ENCODE results near the gene GRB2.
A peak's percentile ranks its signal among the peaks of the same experiment; 100 is the strongest.

GRB2 gene

DNA sequence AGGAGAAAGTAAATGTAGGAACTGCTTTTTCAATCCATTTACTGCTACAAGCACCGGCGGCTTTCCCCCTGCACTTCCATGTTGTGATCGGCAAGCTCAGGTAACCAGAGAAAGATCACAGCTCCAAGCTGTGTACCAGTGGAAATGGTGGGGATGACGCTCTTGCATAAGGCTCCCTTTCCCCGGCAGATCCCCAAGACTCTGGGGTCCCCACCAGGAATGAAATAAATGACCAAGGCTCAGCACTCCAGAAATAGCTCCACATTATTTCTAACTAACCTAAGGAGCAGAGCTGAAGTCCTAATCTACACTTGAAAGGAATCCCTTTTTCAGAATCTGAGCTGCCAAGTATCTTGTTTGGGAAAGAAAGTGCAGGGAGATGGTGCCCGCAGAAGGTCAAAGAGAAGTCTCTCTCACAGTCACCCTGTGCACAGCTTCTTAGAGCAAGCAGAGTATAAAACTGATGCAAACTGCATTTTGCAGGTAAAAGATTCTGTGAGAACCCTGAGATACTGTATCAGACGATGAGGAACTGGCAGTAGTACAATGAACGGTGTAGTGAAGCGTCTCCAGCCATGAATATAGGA is 11.1 kb downstream of the GRB2 start:
- Histone ChIP-seq H3K36me3 (peaks cover 17% of the 10 kb centered on the region), H3K27me3 (ENCODE audit: insufficient read depth, low read depth, severe bottlenecking) (no peaks in the 10 kb centered on the region), H3K4me3 (ENCODE audit: low read depth, low read length) (peak overlapping the region; percentile 59), H3K9me3 (ENCODE audit: severe bottlenecking) (no peaks in the 10 kb centered on the region), H3K27ac (peak overlapping the region; percentile 74)
- no peak for DNase-seq
- TF ChIP-seq, protein P1, sequence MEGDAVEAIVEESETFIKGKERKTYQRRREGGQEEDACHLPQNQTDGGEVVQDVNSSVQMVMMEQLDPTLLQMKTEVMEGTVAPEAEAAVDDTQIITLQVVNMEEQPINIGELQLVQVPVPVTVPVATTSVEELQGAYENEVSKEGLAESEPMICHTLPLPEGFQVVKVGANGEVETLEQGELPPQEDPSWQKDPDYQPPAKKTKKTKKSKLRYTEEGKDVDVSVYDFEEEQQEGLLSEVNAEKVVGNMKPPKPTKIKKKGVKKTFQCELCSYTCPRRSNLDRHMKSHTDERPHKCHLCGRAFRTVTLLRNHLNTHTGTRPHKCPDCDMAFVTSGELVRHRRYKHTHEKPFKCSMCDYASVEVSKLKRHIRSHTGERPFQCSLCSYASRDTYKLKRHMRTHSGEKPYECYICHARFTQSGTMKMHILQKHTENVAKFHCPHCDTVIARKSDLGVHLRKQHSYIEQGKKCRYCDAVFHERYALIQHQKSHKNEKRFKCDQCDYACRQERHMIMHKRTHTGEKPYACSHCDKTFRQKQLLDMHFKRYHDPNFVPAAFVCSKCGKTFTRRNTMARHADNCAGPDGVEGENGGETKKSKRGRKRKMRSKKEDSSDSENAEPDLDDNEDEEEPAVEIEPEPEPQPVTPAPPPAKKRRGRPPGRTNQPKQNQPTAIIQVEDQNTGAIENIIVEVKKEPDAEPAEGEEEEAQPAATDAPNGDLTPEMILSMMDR (IDR thresholded peaks at IDR 0.05; ENCODE audit: low read depth, low read length) = no peak

DNA sequence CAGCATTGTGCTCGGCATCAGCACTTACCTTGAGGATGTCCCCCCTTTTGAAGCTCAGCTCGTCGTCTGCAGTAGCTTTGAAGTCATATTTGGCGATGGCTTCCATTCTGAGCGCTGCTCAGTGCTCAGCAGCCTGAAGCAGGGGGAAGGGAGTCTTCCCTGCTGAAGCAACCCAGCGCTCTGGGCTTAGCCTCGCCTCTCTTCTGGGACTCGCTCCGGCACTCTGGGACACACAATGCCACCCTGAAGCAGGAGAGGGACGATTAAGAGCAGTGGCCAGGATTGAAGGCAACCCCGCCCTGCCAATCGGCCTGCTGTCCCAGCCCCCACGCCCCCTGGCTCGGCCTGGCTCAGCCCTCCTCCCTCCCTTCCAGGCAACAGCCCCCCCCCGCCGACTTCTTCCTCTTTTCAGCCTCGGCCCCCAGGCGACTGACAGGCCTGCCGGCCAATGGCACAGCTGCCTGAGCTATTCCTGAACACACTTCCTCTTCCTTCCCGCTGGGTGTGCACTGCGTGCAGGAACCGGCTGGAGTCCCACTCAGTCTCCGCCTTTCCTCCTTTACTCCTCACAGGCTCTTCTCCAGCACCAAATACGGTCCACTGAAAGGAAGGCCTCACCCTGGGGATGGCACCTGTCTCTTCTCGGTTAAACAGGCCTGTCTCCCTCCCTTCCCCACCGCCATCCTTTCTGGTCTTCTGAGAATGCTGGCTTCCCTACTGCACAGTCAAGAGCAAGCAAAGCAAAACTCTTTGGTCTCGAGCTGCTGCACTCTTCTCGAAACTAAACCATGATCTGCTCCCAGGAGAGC is 11.8 kb downstream of the GRB2 start:
- TF ChIP-seq, protein P1 (IDR thresholded peaks at IDR 0.05; ENCODE audit: low read depth, low read length) = no peak
- peak; percentile 100 for DNase-seq
- peaks cover 20% of the 10 kb centered on the region for H3K36me3 ChIP-seq
- H3K9me3 ChIP-seq (ENCODE audit: severe bottlenecking) = no peaks in the 10 kb centered on the region
- H3K4me3 ChIP-seq (ENCODE audit: low read depth, low read length) = peak overlapping the region; percentile 59
- no peaks in the 10 kb centered on the region for H3K27me3 ChIP-seq (ENCODE audit: insufficient read depth, low read depth, severe bottlenecking)
- peak overlapping the region; percentile 86 for H3K27ac ChIP-seq

DNA sequence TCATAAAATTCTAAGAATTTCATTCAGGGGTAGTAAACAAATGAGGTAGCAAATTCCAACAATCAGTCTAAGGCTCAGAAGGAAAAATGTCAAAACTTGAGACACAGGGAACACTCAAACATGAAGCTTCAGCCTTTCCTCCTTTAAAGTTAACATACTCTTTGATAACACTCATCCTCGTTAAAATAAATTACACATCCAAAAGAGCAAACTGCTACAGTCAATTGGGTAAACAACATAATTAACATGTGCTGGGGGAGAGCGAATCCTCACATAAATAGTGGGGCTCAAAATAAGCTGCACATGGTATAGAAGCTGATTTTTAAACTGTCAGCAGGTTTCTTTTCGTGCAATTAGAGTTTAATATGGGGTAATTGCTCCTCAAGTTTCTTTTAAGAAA is 12.9 kb downstream of the GRB2 start:
- TF ChIP-seq, protein P1 (IDR thresholded peaks at IDR 0.05; ENCODE audit: low read depth, low read length) = no peak
- DNase-seq = no peak
- Histone ChIP-seq H3K4me3 (ENCODE audit: low read depth, low read length) (peak overlapping the region; percentile 59), H3K27me3 (ENCODE audit: insufficient read depth, low read depth, severe bottlenecking) (no peaks in the 10 kb centered on the region), H3K27ac (peak overlapping the region; percentile 2; the same call in 1 of the 2 replicates), H3K9me3 (ENCODE audit: severe bottlenecking) (no peaks in the 10 kb centered on the region), H3K36me3 (peaks cover 25% of the 10 kb centered on the region)

DNA sequence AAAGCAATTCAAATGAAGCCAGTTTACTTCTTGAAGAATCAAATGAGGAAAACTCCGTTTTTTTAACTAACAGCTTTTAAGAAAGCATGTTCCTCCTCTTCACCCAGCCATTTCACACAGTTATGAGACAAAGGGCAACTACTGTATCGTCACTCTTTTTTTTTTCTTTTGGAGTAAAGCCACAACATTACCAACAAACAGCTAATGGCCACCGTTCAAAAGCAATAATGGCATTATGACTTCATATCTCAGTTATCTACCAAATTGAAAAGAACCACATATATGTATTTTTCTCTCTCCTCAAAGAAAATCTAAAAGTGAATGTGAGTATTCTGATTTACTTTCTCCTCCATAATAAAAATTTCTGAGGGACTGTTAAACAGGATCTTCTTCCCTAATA is 14.5 kb downstream of the GRB2 start:
- Histone ChIP-seq H3K4me3 (ENCODE audit: low read depth, low read length) (no peak overlapping the region), H3K36me3 (peaks cover 35% of the 10 kb centered on the region), H3K27ac (no peak overlapping the region), H3K9me3 (ENCODE audit: severe bottlenecking) (no peaks in the 10 kb centered on the region), H3K27me3 (ENCODE audit: insufficient read depth, low read depth, severe bottlenecking) (no peaks in the 10 kb centered on the region)
- DNase-seq = no peak
- TF ChIP-seq, protein P1 (IDR thresholded peaks at IDR 0.05; ENCODE audit: low read depth, low read length) = no peak

DNA sequence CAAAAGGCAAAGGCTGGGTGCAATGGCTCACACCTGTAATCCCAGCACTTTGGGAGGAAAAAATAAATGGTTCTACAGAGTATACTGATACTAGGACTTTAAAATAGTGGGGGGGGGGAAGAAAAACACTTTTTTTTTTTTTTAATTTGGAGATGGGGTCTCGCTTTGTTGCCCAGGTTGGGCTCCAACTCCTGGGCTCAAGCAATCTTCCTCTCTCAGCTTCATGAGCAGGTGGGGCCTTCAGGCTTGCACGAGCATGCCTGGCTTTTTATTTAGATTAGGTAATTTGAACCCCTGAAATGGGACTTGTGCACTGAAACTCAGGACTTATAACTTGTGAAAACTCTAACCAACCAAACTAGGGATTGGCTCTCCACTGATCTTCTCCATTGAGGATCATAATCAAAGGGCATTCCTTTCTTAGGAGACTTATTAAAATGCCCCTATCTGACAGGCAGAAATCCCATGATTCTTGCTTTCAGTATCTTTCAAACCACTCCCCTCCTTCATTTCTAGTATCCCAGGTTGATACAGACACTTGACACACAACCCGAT is 16.9 kb downstream of the GRB2 start:
- DNase-seq = no peak
- Histone ChIP-seq H3K36me3 (peaks cover 35% of the 10 kb centered on the region), H3K9me3 (ENCODE audit: severe bottlenecking) (peaks cover 2% of the 10 kb centered on the region), H3K27me3 (ENCODE audit: insufficient read depth, low read depth, severe bottlenecking) (no peaks in the 10 kb centered on the region), H3K27ac (no peak overlapping the region), H3K4me3 (ENCODE audit: low read depth, low read length) (no peak overlapping the region)
- TF ChIP-seq, protein P1 (IDR thresholded peaks at IDR 0.05; ENCODE audit: low read depth, low read length) = no peak
